GM12872 (cell line): Measurements from ENCODE around the gene GREB1L.

Experiments used
- TF ChIP-seq, protein P1 (sequence below): IDR thresholded peaks from 3 replicates; pipeline ENCODE4 v1.5.1; 2011; ENCODE audit warnings: low read depth, mild to moderate bottlenecking, low read length, moderate library complexity; ENCODE audit not compliant: insufficient read depth

GREB1L gene

DNA sequence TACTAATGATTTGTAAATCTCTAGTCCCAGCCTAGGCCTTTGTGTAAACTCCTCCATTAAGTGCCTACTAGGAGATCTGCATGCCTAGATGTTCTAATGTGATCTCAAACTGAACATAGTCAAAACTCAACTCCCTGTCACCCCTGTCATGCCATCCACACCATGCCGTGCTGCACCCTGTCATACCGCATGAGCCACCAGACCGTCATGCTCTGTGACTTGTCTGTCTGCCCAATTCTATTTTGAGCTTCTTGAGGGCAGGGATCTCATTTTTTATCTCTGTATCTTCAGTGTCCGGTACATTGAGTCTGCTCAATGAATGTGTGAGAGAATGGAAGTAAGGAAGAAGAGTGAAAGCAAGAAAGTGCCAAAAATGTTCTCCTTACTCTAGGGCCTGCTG lies 35.5 kb downstream of the GREB1L start:
- TF ChIP-seq, protein P1, sequence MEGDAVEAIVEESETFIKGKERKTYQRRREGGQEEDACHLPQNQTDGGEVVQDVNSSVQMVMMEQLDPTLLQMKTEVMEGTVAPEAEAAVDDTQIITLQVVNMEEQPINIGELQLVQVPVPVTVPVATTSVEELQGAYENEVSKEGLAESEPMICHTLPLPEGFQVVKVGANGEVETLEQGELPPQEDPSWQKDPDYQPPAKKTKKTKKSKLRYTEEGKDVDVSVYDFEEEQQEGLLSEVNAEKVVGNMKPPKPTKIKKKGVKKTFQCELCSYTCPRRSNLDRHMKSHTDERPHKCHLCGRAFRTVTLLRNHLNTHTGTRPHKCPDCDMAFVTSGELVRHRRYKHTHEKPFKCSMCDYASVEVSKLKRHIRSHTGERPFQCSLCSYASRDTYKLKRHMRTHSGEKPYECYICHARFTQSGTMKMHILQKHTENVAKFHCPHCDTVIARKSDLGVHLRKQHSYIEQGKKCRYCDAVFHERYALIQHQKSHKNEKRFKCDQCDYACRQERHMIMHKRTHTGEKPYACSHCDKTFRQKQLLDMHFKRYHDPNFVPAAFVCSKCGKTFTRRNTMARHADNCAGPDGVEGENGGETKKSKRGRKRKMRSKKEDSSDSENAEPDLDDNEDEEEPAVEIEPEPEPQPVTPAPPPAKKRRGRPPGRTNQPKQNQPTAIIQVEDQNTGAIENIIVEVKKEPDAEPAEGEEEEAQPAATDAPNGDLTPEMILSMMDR, result no peak

DNA sequence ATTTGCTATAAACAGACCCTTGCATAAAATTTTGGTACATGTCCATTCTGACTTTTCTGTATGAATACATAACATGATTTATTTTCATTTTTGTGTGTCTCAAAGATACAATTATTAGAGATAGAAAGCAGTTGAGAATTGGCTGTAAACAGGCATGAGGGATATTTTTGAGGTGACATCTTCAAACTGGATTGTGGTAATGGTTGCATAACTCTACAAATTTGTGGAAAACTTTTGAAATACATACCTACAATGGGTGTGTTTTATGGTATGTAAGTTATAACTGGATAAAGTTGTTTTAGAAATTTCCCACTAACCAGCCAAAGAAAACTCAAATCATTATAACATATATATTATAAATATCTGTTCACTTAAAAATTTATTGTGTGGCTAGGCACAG lies 39.6 kb downstream of the GREB1L start:
- TF ChIP-seq, protein P1, result no peak

DNA sequence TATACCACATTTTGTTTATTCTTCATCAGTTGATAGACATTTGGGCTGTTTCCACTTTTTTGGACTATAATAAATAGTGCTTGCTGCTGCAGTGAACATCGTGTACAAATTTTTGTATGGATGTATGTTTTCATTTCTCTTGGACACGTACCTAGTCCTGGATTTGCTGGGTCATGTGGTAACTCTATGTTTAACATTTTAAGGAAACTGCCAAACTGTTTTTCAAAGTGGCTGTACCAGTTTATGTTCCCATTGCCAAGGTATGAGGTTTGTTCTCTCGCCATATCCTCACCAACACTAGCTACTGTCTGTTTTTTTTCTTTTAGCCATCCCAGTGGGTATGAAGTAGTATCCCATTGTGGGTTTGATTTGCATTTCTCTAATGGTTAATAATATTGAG lies 42.5 kb downstream of the GREB1L start:
- TF ChIP-seq, protein P1, result no peak

DNA sequence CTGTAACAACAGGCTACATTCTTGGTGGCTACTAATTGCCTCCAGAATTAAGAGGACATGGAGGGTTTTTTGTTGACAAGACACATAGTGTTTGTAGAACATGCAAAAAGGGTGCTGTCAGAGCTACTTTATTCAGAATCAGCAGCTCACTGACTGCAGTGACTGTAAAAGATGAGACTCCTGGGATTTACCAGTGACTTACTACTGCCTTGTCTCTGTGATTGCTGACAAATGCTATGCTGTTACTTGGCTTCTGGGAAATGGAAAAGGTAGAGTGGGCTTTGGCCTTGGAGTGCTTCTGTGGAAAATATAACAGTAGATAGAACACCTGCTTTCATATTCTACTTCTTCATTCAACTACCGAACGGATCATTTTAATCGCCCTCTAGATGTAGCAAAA lies 47.8 kb downstream of the GREB1L start:
- TF ChIP-seq, protein P1, result no peak

DNA sequence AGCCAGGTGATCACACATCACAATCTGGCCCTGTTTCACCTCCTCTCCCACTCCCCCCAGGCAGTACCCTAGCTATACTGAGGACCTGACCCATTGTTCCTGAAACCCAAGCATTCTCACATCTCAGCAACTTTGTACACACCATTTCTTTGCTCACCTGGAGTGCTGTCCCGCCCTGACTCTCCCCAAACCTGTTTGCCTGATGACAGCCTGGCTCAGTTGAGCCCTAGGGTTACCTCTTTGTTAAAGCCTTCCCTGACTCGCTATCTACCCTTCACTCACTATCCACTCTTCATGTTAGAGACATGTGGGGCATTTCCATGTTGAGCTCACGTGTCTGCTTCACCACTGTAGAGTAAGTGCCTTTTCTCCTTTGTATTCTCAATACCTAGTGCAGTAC lies 49.1 kb downstream of the GREB1L start:
- TF ChIP-seq, protein P1, result no peak

DNA sequence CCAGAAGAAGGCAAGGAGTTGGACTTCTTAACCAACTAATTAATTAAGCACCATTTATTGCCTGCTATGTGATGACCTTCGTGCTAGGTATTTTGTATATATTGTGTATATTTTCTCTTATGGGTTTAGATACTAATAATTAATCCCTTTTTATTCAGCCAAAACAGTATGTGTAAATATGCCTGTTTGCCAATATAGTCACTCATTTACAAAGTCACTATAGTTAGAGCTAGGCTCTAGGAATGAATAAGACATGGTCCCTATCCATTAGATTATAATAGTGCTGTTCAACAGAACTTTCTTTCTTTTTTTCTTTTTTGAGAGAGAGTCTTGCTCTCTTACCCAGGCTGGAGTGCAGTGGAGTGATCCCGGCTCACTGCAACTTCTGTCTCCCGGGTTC lies 51.4 kb downstream of the GREB1L start:
- TF ChIP-seq, protein P1, result no peak

DNA sequence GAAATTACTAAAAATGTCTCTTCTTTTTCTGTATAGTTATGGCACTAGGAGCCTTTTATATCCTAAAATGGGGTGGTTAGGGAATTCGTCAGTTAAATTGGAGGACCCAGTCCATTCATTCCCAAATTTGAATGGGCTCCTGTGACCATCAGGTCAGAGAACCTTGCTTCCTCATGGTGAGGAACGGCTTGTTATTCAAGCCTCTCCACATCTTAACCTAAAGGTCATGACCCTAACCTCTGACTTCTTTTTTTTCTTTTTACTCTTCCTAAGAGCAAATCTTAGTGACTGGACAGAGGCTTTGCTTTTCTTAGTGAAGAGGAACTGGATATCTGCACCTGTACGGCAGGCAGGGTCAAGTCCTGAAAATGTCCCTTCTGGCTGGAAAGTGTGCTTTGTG lies 53.1 kb downstream of the GREB1L start:
- TF ChIP-seq, protein P1, result no peak

DNA sequence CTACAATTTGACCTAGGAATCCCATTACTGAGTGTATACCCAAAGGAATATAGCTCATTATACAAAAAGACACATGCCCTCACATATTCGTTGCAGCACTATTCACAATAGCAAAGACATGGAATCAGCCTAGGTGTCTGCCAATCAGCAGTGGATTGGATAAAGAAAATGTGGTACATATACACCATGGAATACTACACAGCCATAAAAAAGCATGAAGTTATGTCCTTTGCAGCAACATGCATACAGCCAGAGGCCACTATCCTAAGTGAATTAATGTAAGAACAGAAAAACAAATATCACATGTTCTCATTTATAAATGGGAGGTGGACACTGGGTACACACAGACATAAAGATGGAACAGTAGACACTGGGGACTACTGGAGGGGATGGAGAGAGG lies 54.0 kb downstream of the GREB1L start:
- TF ChIP-seq, protein P1, result no peak
